Activated CD8-positive, alpha-beta memory T cell treated with anti-CD3 and anti-CD28 coated beads, Interleukin-2, amount 10 ng/mL, durations not matched to agents 7 days and 5 days (primary cell): ENCODE data around the gene ARHGAP32. TPM values are rescaled to one million over a fixed set of nuclear protein-coding genes. Genes with fewer than 3 reads are reported as not detected.
A peak's percentile ranks its signal among the peaks of the same experiment; 100 is the strongest.

ENCODE experiments used
- ATAC-seq: fragments of 150-1000 bp; cut with Tn5 transposase; one replicate; pipeline ENCODE4 v1.10.0; 2021; ENCODE audit warnings: moderate library complexity
- CTCF ChIA-PET: fragments of 350-600 bp; sonication (Branson Sonifier 250); formaldehyde crosslinking; loops from one replicate; lab custom pipeline; 2021; ENCODE audit warnings: antibody characterized with exemption; lab: Charles Lee
- DNase-seq: peaks from one replicate; pipeline ENCODE4 v3.0.0-alpha.2; 2020
- H3K27ac Mint-ChIP-seq: one replicate; pipeline ENCODE4 v1.8.0; 2021; ENCODE audit warnings: mild to moderate bottlenecking, mixed read lengths
- H3K27me3 Mint-ChIP-seq: one replicate; pipeline ENCODE4 v1.8.0; 2021; ENCODE audit warnings: mixed read lengths
- H3K36me3 Mint-ChIP-seq: one replicate; pipeline ENCODE4 v1.8.0; 2021; ENCODE audit warnings: mild to moderate bottlenecking, mixed read lengths
- H3K4me1 Mint-ChIP-seq: one replicate; pipeline ENCODE4 v1.8.0; 2021; ENCODE audit warnings: mixed read lengths
- H3K4me3 Mint-ChIP-seq: one replicate; pipeline ENCODE4 v1.8.0; 2021; ENCODE audit warnings: mild to moderate bottlenecking, moderate library complexity, mixed read lengths
- H3K9me3 Mint-ChIP-seq: one replicate; pipeline ENCODE4 v1.8.0; 2022; ENCODE audit warnings: low read depth, mixed read lengths
- total RNA-seq, 2 experiments: library from RNA; stranded (reverse); gene quantifications; one replicate each; pipeline ENCODE4 v1.2.3, GENCODE V29; 2021

The ARHGAP32 gene
- total RNA-seq, 2 experiments from 2014 or later, result 1.0 to 1.3 TPM

DNA sequence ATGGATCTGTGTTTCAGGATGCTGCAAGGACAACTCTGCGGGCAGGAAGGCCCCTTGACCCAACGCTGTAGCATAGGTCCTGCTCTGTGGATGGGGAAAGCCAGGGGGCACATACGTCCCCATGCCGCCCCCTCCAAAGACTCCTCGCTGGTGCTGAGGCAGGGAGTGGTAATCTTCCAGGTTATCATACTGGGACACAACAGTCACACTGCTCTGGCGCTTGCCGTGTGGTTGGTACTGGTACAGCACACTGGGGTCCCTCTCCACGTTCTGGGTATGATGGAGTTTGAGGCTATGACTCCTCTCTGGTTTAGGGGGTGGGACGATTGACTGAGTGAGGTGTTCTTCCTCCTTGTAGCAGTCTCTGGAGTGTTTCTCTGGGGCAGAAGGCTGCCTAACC, 223.2 kb downstream of the ARHGAP32 start:
- Mint-ChIP-seq H3K4me3 (no peak overlapping the region), H3K36me3 (peaks cover 2% of the 10 kb centered on the region), H3K9me3 (no peaks in the 10 kb centered on the region), H3K27ac (no peak overlapping the region), H3K27me3 (peaks cover 26% of the 10 kb centered on the region), H3K4me1 (peaks cover 44% of the 10 kb centered on the region)
- ATAC-seq, result no peak
- DNase-seq, result no peak
- CTCF ChIA-PET, result no interaction called here

DNA sequence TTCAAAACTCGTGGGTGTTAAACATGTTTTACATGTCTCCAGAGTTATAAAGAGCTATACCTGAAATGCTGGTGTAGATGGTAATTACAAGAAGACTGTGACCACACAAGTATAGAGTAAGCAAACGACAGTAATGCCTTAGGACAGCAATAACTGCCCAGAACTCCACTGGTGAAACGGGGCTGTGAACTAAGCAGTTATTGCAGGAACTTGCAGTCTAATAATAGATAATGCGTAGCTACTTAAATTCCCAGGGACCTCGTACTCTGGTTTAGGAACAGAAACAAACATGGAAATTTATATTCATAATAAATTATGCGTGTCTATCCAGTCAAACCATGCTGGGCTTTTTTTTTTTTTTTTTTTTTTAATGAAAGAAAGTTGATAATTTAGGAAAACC, 224.5 kb downstream of the ARHGAP32 start:
- peaks cover 21% of the 10 kb centered on the region for H3K27me3 Mint-ChIP-seq
- peaks cover 57% of the 10 kb centered on the region for H3K4me1 Mint-ChIP-seq
- no peak for DNase-seq
- H3K4me3 Mint-ChIP-seq, result no peak overlapping the region
- H3K9me3 Mint-ChIP-seq, result no peaks in the 10 kb centered on the region
- peaks cover 2% of the 10 kb centered on the region for H3K36me3 Mint-ChIP-seq
- CTCF ChIA-PET, result interaction anchor here (0.8 to 1.0 kb wide), 2 partner anchors 80 to 83 kb away, joined by 3 read pairs; no protein-coding TSS in a partner anchor
- H3K27ac Mint-ChIP-seq, result no peak overlapping the region
- no peak for ATAC-seq

GRCh38 chr11:128965485-128965884, 226.6 kb downstream of the ARHGAP32 start:
- Mint-ChIP-seq H3K27me3 (peaks cover 10% of the 10 kb centered on the region), H3K27ac (peak overlapping the region; percentile 79), H3K9me3 (no peaks in the 10 kb centered on the region), H3K36me3 (peaks cover 2% of the 10 kb centered on the region), H3K4me1 (peaks cover 51% of the 10 kb centered on the region), H3K4me3 (peak overlapping the region; percentile 21)
- no peak for DNase-seq
- CTCF ChIA-PET, result interaction anchor here (1.2 kb wide), 1 partner anchor 808 kb away, joined by 5 read pairs; no protein-coding TSS in a partner anchor
- ATAC-seq, result peak; percentile 87

- Mint-ChIP-seq H3K27me3 (peaks cover 14% of the 10 kb centered on the region), H3K4me3 (no peak overlapping the region), H3K4me1 (peaks cover 43% of the 10 kb centered on the region), H3K27ac (peak overlapping the region; percentile 79), H3K9me3 (no peaks in the 10 kb centered on the region), H3K36me3 (peaks cover 2% of the 10 kb centered on the region)
- ATAC-seq (no peak), DNase-seq (no peak)
- CTCF ChIA-PET, result interaction anchor here (0.6 to 1.3 kb wide), 4 partner anchors 12 to 928 kb away, joined by 3 to 5 read pairs (median 4); no protein-coding TSS in a partner anchor
Measured at GRCh38 chr11:128964463-128964930, 227.6 kb downstream of the ARHGAP32 start.

- H3K4me1 Mint-ChIP-seq, result peaks cover 43% of the 10 kb centered on the region
- CTCF ChIA-PET, result interaction anchor here (1.2 to 10.7 kb wide), 4 partner anchors 9 to 79 kb away, joined by 3 to 141 read pairs (median 4); no protein-coding TSS in a partner anchor
- DNase-seq, result no peak
- H3K36me3 Mint-ChIP-seq, result peaks cover 2% of the 10 kb centered on the region
- peaks cover 19% of the 10 kb centered on the region for H3K27me3 Mint-ChIP-seq
- peak; percentile 81 for ATAC-seq
- H3K9me3 Mint-ChIP-seq, result no peaks in the 10 kb centered on the region
- H3K27ac Mint-ChIP-seq, result peak overlapping the region; percentile 79
- H3K4me3 Mint-ChIP-seq, result peak overlapping the region; percentile 37
Measured at GRCh38 chr11:128963744-128964325, 228.3 kb downstream of the ARHGAP32 start.

- DNase-seq (no peak), ATAC-seq (no peak)
- no peaks in the 10 kb centered on the region for H3K9me3 Mint-ChIP-seq
- H3K36me3 Mint-ChIP-seq, result peaks cover 2% of the 10 kb centered on the region
- H3K4me1 Mint-ChIP-seq, result peaks cover 43% of the 10 kb centered on the region
- CTCF ChIA-PET, result interaction anchor here (1.2 to 10.7 kb wide), 2 partner anchors 8 to 77 kb away, joined by 4 to 141 read pairs; no protein-coding TSS in a partner anchor
- H3K27me3 Mint-ChIP-seq, result peaks cover 27% of the 10 kb centered on the region
- H3K4me3 Mint-ChIP-seq, result no peak overlapping the region
- peak overlapping the region; percentile 79 for H3K27ac Mint-ChIP-seq
Measured at GRCh38 chr11:128962896-128963295, 229.2 kb downstream of the ARHGAP32 start.

DNA sequence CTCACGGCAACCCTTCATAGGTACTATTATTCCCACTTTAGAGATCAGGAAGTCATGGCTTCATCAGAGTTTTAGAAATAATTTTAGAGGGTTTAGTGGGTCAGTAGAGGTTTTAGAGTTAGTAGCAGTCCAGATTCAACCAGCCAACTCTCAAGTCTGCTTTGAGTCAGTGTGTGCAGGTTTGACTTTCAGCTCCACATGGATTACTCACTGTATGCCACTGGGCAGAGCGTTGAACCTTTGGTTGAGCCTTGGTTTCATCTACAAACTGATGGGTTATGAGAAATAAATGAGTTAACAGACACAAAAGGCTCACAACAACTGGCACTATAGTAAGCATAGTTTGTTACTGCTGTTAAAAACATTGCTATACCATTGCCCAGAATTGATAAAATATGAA, 230.5 kb downstream of the ARHGAP32 start:
- H3K36me3 Mint-ChIP-seq, result peaks cover 2% of the 10 kb centered on the region
- H3K9me3 Mint-ChIP-seq, result no peaks in the 10 kb centered on the region
- ATAC-seq (no peak), DNase-seq (no peak)
- H3K27ac Mint-ChIP-seq, result no peak overlapping the region
- H3K27me3 Mint-ChIP-seq, result peaks cover 34% of the 10 kb centered on the region
- CTCF ChIA-PET, result interaction anchor here (0.7 to 10.7 kb wide), 2 partner anchors 9 to 76 kb away, joined by 3 to 141 read pairs; no protein-coding TSS in a partner anchor
- H3K4me1 Mint-ChIP-seq, result peaks cover 42% of the 10 kb centered on the region
- H3K4me3 Mint-ChIP-seq, result no peak overlapping the region

DNA sequence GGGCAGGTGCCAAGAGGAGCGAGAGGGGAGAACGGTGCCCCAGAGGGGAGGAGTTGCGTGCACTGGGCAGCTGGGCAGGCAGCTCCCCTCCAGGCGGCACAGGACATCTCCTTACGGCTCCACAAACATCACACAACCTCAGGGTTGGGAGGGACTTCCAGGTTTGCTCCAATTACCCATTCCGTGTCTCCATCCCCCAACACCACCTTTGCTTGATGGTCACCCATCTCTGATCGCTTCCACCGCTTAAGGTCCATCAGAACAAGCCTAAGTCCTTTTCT, 235.0 kb downstream of the ARHGAP32 start:
- Mint-ChIP-seq H3K27me3 (peaks cover 49% of the 10 kb centered on the region), H3K9me3 (no peaks in the 10 kb centered on the region), H3K27ac (no peak overlapping the region), H3K36me3 (no peaks in the 10 kb centered on the region), H3K4me1 (peaks cover 4% of the 10 kb centered on the region), H3K4me3 (no peak overlapping the region)
- DNase-seq (no peak), ATAC-seq (no peak)
- CTCF ChIA-PET, result interaction anchor here (1.0 to 10.7 kb wide), 20 partner anchors 8 to 799 kb away, joined by 3 to 141 read pairs (median 5); no protein-coding TSS in a partner anchor

- CTCF ChIA-PET, result interaction anchor here (0.9 to 10.7 kb wide), 27 partner anchors 8 to 799 kb away, joined by 3 to 141 read pairs (median 5); no protein-coding TSS in a partner anchor
- ATAC-seq (peak; percentile 66), DNase-seq (no peak)
- Mint-ChIP-seq H3K9me3 (no peaks in the 10 kb centered on the region), H3K4me1 (peaks cover 2% of the 10 kb centered on the region), H3K27me3 (peaks cover 50% of the 10 kb centered on the region), H3K4me3 (no peak overlapping the region), H3K27ac (no peak overlapping the region), H3K36me3 (no peaks in the 10 kb centered on the region)
Measured at GRCh38 chr11:128956401-128957201, 235.5 kb downstream of the ARHGAP32 start.

- Mint-ChIP-seq H3K27ac (no peak overlapping the region), H3K4me1 (peaks cover 2% of the 10 kb centered on the region), H3K36me3 (no peaks in the 10 kb centered on the region), H3K9me3 (no peaks in the 10 kb centered on the region), H3K27me3 (peaks cover 55% of the 10 kb centered on the region), H3K4me3 (no peak overlapping the region)
- CTCF ChIA-PET, result interaction anchor here (0.9 to 10.7 kb wide), 15 partner anchors 7 to 100 kb away, joined by 3 to 141 read pairs (median 5); no protein-coding TSS in a partner anchor
- DNase-seq (no peak), ATAC-seq (no peak)
Measured at GRCh38 chr11:128955636-128956035, 236.5 kb downstream of the ARHGAP32 start.

DNA sequence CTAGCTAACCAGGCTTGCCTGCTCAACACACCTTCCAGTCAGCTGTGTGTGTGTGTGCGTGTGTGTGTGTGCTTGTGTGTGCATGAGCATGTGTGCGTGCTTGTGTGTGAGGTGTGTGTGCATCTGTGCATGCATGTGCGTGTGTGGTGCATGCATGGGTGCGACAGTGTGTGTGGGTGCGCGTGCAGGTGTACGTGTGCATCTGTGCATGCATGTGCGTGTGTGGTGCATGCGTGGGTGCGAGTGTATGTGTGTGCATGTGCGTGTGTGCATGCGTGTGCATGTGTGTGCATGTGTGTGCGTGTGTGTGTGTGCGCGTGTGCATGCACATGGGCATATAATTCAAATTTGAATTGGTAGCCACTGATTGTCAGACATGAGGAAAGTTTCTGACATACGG, 239.0 kb downstream of the ARHGAP32 start:
- Mint-ChIP-seq H3K27ac (no peak overlapping the region), H3K4me1 (peaks cover 2% of the 10 kb centered on the region), H3K4me3 (no peak overlapping the region), H3K36me3 (no peaks in the 10 kb centered on the region), H3K27me3 (peaks cover 49% of the 10 kb centered on the region), H3K9me3 (no peaks in the 10 kb centered on the region)
- no peak for DNase-seq
- CTCF ChIA-PET, result interaction anchor here (10.7 kb wide), 1 partner anchor 67 kb away, joined by 141 read pairs; no protein-coding TSS in a partner anchor
- no peak for ATAC-seq

DNA sequence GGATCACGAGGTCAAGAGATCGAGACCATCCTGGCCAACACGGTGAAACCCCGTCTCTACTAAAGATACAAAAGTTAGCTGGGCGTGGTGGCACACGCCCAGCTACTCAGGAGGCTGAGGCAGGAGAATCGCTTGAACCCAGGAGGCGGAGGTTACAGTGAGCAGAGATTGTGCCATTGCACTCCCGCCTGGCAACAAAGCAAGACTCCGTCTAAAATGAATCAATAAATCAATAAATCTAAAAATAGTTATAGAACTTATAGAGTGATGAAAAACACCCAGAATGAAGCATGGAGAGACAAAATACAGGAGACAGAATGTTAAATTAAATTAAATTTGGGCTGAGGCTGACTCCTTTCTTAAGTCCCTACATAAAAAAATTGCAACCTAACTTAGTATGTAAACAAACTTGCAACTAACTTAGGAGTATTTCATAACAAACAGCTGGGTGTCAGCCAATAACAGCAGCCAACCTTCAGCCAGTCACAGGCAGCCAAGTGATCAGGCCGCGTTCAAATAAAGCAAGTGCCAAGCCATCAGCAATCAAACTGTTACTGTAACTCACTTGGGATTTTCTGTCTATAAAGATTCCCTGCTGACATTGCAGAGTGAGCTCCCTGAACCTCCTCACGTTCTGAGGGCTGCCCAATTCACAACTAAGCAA, 242.2 kb downstream of the ARHGAP32 start:
- ATAC-seq, result no peak
- Mint-ChIP-seq H3K27ac (no peak overlapping the region), H3K27me3 (peaks cover 34% of the 10 kb centered on the region), H3K36me3 (no peaks in the 10 kb centered on the region), H3K9me3 (no peaks in the 10 kb centered on the region), H3K4me3 (no peak overlapping the region), H3K4me1 (no peaks in the 10 kb centered on the region)
- CTCF ChIA-PET, result interaction anchor here (1.5 to 3.8 kb wide), 4 partner anchors 9 to 65 kb away, joined by 3 to 23 read pairs (median 7); no protein-coding TSS in a partner anchor
- DNase-seq, result no peak

GRCh38 chr11:128948583-128948982, 243.5 kb downstream of the ARHGAP32 start:
- CTCF ChIA-PET, result interaction anchor here (0.7 to 3.8 kb wide), 7 partner anchors 8 to 66 kb away, joined by 3 to 23 read pairs (median 4); no protein-coding TSS in a partner anchor
- ATAC-seq, result no peak
- Mint-ChIP-seq H3K4me3 (no peak overlapping the region), H3K27ac (no peak overlapping the region), H3K27me3 (peaks cover 37% of the 10 kb centered on the region), H3K9me3 (no peaks in the 10 kb centered on the region), H3K4me1 (no peaks in the 10 kb centered on the region), H3K36me3 (no peaks in the 10 kb centered on the region)
- no peak for DNase-seq
